ENCODE data around the gene ARHGEF19. TPM values are rescaled to one million over a fixed set of nuclear protein-coding genes. Genes with fewer than 3 reads are reported as not detected.

Gene ARHGEF19
- total and polyA plus RNA-seq, 9 of the 15 experiments (the other 6 are each of a cell fraction or from before 2014, with no cell fraction given): 0.73 to 21.0 (median 5.2) TPM

DNA sequence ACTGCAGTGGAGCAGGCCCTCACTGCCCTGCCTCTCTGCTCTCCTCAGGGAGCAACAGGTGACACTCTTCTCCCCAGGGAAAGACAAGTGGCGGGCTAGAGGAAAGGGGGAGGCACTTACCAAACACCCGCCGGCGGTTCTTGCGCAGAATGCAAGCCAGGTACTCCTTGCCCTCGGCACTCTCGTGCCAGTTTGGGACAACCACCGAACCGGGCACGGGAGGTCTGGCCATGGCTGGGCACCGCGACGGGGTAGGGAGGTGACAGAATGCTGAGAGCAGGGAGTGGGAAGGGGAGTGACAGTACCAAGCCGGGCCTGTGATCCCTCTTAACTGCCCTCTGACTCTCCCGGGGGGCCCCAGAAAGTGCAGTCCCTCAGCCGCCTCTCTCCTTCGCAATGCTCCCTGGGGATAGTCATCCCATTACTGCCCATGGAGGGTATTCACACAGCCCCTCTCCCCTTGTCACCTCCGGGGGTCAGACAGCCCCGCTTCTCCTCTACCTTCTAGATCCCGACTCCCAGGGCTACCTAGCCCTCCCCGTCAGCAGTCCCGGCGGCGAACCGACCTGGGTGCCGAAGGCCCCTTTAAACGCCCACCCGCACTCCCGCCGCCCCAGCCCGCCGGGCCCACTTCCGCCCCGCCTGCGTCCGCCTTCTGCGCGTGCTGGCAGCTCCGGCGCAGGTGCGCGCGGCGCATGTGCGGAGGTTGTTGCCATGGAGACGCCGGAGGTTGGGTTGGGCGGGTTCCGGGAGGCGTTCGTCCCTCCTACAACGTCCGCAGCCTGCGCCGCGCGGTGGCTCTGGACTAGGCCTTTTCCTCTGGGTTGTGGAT, 24.3 kb upstream of the ARHGEF19 start, which contains the start of gene CPLANE2 (continued):
- TF ChIP-seq DDX20 (tag; IDR thresholded peaks at IDR 0.05; ENCODE audit: low read depth) (no peak), ARID2 (IDR thresholded peaks at IDR 0.05) (no peak), FUS (optimal IDR thresholded peaks at IDR 0.05; ENCODE audit: low read depth, low read length) (no peak), ZFP30 (CRISPR knock-in tag; IDR thresholded peaks at IDR 0.05; ENCODE audit: borderline replicate concordance) (no peak), C11orf30 (IDR thresholded peaks at IDR 0.05; ENCODE audit: low read depth) (no peak), SMARCB1 (IDR thresholded peaks at IDR 0.05; ENCODE audit: insufficient read length, low read depth) (no peak), ZZZ3 (IDR thresholded peaks at IDR 0.05) (no peak), HIVEP1 (CRISPR knock-in tag; IDR thresholded peaks at IDR 0.05) (0 out of 2 replicates have a peak, but pooled peaks have one; percentile 66), CHD4 (IDR thresholded peaks at IDR 0.05; ENCODE audit: insufficient read depth, insufficient replicate concordance, low read depth, low read length, poor library complexity, severe bottlenecking) (no peak), GATAD2A (IDR thresholded peaks at IDR 0.05) (no peak), RBBP5 (IDR thresholded peaks at IDR 0.05; ENCODE audit: borderline replicate concordance, insufficient read depth, low read length, poor library complexity, severe bottlenecking) (peak; percentile 61), OTX1 (CRISPR knock-in tag; IDR thresholded peaks at IDR 0.05) (no peak), TEAD1 (CRISPR knock-in tag; IDR thresholded peaks at IDR 0.05) (no peak), TBL1XR1 (IDR thresholded peaks at IDR 0.05; ENCODE audit: low read length in 2 of 2) (peak in 1 of 2 experiments; percentile 47; a peak in 2 of 4 replicates), HDGF (IDR thresholded peaks at IDR 0.05) (no peak), BMI1 (IDR thresholded peaks at IDR 0.05; ENCODE audit: low read length) (peak; percentile 94), FIP1L1 (IDR thresholded peaks at IDR 0.05; ENCODE audit: low read depth, low read length, poor library complexity, severe bottlenecking) (no peak), MIER1 (IDR thresholded peaks at IDR 0.05; ENCODE audit: low read depth) (no peak)
- TF ChIP-seq, protein P1, sequence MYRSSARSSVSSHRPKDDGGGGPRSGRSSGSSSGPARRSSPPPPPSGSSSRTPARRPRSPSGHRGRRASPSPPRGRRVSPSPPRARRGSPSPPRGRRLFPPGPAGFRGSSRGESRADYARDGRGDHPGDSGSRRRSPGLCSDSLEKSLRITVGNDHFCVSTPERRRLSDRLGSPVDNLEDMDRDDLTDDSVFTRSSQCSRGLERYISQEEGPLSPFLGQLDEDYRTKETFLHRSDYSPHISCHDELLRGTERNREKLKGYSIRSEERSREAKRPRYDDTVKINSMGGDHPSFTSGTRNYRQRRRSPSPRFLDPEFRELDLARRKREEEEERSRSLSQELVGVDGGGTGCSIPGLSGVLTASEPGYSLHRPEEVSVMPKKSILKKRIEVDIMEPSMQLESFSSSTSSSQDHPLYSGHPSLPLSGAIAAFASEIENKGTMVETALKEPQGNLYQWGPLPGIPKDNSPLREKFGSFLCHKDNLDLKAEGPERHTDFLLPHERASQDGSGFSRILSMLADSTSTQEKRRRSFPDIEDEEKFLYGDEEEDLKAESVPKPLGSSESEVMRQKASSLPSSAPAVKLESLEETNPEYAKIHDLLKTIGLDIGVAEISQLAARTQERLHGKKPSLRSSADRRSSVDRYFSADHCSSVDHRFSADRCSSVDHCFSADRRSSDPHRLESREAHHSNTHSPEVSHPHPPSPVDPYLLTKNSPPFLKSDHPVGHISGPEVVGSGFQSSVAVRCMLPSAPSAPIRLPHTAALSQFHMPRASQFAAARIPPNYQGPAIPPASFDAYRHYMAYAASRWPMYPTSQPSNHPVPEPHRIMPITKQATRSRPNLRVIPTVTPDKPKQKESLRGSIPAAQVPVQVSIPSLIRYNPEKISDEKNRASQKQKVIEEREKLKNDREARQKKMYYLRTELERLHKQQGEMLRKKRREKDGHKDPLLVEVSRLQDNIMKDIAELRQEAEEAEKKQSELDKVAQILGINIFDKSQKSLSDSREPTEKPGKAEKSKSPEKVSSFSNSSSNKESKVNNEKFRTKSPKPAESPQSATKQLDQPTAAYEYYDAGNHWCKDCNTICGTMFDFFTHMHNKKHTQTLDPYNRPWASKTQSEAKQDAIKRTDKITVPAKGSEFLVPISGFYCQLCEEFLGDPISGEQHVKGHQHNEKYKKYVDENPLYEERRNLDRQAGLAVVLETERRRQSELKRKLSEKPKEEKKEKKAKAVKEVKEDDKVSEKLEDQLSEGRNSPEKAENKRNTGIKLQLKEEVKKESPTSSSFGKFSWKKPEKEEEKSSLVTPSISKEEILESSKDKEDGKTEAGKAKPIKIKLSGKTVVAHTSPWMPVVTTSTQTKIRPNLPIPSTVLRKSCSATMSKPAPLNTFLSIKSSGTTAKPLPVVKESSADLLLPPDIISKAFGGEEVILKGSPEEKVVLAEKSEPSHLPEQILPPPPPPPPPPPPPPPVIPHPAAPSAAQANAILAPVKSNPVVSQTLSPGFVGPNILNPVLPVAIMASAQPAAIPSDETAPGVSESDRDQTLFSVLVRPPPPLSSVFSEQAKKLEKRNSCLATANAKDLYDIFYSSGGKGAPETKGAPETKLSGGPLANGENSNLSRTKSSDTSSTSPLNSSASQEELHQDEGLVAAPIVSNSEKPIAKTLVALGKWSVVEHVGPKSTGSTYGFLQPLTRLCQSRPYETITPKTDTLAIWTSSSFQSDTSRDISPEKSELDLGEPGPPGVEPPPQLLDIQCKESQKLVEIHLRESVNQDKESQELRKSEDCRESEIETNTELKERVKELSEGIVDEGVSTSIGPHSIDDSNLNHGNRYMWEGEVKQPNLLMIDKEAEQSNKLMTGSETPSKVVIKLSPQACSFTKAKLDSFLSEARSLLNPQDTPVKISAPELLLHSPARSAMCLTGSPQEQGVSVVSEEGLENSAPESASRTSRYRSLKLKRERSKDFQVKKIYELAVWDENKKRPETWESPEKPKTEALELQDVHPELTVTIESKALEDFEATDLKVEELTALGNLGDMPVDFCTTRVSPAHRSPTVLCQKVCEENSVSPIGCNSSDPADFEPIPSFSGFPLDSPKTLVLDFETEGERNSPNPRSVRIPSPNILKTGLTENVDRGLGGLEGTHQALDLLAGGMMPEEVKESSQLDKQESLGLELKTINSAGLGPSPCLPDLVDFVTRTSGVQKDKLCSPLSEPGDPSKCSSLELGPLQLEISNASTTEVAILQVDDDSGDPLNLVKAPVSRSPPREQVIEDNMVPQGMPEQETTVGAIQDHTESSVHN (IDR thresholded peaks at IDR 0.05; ENCODE audit: borderline replicate concordance in 1 of 2, low read depth in 1 of 2): no peak
- TF ChIP-seq, protein P2, sequence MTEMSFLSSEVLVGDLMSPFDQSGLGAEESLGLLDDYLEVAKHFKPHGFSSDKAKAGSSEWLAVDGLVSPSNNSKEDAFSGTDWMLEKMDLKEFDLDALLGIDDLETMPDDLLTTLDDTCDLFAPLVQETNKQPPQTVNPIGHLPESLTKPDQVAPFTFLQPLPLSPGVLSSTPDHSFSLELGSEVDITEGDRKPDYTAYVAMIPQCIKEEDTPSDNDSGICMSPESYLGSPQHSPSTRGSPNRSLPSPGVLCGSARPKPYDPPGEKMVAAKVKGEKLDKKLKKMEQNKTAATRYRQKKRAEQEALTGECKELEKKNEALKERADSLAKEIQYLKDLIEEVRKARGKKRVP (CRISPR knock-in tag; IDR thresholded peaks at IDR 0.05): no peak

Measured in K562 (cell line).